Muscle layer of colon (tissue), 2 donors: ENCODE measurements around the gene MAGIX.
"Not testable (repeated sequence)": the region's sequence is repeated elsewhere in the genome, so short reads cannot be mapped to it uniquely, and the experiment has no call there.

Source experiments
- H3K27ac ChIP-seq: one replicate; pipeline ENCODE4 v1.7.0; 2013; ENCODE audit warnings: low read depth, mild to moderate bottlenecking, low read length, moderate library complexity
- H3K27me3 ChIP-seq, 2 donors: one replicate each; pipeline ENCODE4 v1.7.0; 2013; ENCODE audit warnings: low read length in 2 of 2, mild to moderate bottlenecking in 2 of 2; ENCODE audit not compliant: insufficient read depth in 2 of 2, control insufficient read depth in 1 of 2
- H3K36me3 ChIP-seq: one replicate; pipeline ENCODE4 v1.7.0; 2013; ENCODE audit warnings: mild to moderate bottlenecking, low read length; ENCODE audit not compliant: insufficient read depth
- H3K4me1 ChIP-seq: one replicate; pipeline ENCODE4 v1.7.0; 2013; ENCODE audit warnings: mild to moderate bottlenecking, low read length; ENCODE audit not compliant: insufficient read depth
- H3K4me3 ChIP-seq, 2 donors: one replicate each; pipeline ENCODE4 v1.7.0; 2013; ENCODE audit warnings: low read length in 2 of 2, low read depth in 1 of 2, mild to moderate bottlenecking in 1 of 2, moderate library complexity in 1 of 2
- H3K9ac ChIP-seq: one replicate; pipeline ENCODE4 v1.7.0; 2013; ENCODE audit warnings: low read length
- H3K9me3 ChIP-seq: one replicate; pipeline ENCODE4 v1.7.0; 2013; ENCODE audit warnings: mild to moderate bottlenecking, low read length
- donor health status: abdominal sarcoma.
- donor health status: Adenocarcinoma of cecum.

MAGIX gene

GRCh38 chrX:49162620-49163019, at the start of gene MAGIX:
Gene MAGIX, plus strand, starts transcription at chrX:49162758. Its CDS starts 132 bp downstream, at chrX:49162890.
- H3K27ac ChIP-seq: peak within 1 kb of the TSS; percentile 58
- peak within 1 kb of the TSS; percentile 27 to 38 for H3K4me3 ChIP-seq
- no peak within 1 kb of the TSS for H3K9ac ChIP-seq

DNA sequence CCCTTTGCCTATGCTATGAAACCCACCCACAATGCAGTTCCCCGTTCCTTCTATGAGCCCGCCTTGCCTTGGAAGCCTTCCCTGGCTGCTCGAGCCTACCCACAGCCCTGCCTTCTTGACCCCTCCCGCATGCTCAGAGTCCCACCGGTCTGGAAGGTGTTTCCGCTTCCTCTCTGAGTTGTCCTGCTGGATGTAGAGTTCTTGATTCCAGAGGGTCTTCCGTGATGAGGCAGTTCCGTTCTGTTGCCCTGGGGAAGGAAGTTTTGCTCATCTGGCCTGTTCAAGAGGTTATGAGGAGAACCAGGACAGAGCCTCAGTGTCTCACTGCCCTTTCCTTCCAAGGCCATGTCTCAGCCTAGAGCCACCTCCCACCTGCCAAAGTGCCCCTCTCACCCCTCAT, 46.5 kb upstream of the MAGIX start:
- Histone ChIP-seq H3K4me3 (no peak overlapping the region), H3K9me3 (no peaks in the 10 kb centered on the region), H3K4me1 (no peaks in the 10 kb centered on the region), H3K36me3 (peaks cover 38% of the 10 kb centered on the region), H3K27me3 (no peaks in the 10 kb centered on the region), H3K27ac (no peak overlapping the region), H3K9ac (no peak overlapping the region)

More at GRCh38 chrX:49162620-49163019, at the start of gene MAGIX:
- Histone ChIP-seq H3K9me3 (no peaks in the 10 kb centered on the region), H3K27me3 (no peaks in the 10 kb centered on the region), H3K36me3 (no peaks in the 10 kb centered on the region), H3K4me1 (peaks cover 14% of the 10 kb centered on the region)

GRCh38 chrX:49116716-49117115, 45.8 kb upstream of the MAGIX start:
- Histone ChIP-seq H3K27ac (no peak overlapping the region), H3K27me3 (no peaks in the 10 kb centered on the region), H3K4me1 (no peaks in the 10 kb centered on the region), H3K4me3 (no peak overlapping the region), H3K9ac (no peak overlapping the region), H3K36me3 (peaks cover 38% of the 10 kb centered on the region), H3K9me3 (no peaks in the 10 kb centered on the region)

DNA sequence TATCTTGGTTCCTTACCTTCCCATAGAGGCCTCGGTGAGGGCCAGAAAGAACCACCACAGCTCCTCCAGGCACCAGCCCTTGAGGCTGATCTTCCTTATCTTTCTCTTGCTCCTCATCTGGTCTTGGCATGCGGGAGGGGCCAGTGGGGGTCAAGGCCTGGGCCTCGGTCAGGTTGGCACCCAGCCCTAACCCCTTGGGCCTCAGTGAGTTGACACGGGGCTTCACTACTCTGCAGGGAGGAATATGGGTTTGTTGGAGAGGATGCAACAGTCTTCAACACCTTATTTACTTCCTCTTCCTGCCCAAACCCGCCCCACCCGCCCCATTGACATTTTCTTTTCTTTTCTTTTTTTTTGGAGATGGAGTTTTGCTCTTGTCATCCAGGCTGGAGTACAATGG, 45.0 kb upstream of the MAGIX start:
- no peaks in the 10 kb centered on the region for H3K27me3 ChIP-seq
- no peaks in the 10 kb centered on the region for H3K9me3 ChIP-seq
- H3K9ac ChIP-seq: no peak overlapping the region
- H3K4me3 ChIP-seq: no peak overlapping the region
- H3K27ac ChIP-seq: no peak overlapping the region
- no peaks in the 10 kb centered on the region for H3K4me1 ChIP-seq
- peaks cover 33% of the 10 kb centered on the region for H3K36me3 ChIP-seq

DNA sequence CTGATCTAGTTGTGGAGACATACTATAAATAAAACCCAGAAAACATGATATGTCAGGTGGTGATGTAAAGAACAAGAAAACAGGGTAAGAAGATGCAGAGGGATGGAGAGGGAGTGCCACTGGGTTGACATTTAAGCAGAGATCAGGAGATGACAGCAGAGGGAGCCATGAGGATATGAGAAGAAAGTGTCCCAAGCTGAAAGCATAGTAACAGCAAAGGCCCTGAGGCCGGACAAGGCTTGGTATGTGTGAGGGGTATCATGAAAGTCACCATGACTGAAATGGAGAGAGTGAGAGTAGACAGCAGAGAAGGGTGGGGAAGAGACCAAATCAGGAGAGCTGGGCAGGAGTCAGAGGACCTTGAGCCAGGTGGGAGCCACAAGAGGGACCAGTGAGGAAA, 42.5 kb upstream of the MAGIX start:
- no peak overlapping the region for H3K4me3 ChIP-seq
- H3K27ac ChIP-seq: no peak overlapping the region
- no peaks in the 10 kb centered on the region for H3K27me3 ChIP-seq
- no peaks in the 10 kb centered on the region for H3K9me3 ChIP-seq
- no peak overlapping the region for H3K9ac ChIP-seq
- H3K4me1 ChIP-seq: no peaks in the 10 kb centered on the region
- H3K36me3 ChIP-seq: peaks cover 32% of the 10 kb centered on the region

DNA sequence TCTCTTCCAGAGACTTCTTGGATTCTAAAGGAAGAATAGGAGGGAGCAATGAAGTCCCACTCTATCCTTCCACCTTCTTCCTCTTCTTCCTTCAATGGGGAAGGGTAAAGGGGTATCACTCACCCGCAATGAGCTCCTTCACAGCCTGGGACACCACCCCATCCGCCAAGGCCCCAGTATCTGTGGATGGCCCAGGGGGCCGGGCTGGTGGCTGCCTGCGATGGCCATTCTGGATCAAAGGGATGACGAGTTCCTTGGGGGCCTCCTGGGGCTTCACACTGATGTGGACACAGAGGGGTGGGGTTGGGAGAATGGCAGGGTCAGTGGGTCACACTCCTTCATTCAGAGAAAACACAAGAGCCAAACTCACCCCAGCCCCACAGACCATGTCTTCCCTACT, 40.1 kb upstream of the MAGIX start:
- no peaks in the 10 kb centered on the region for H3K9me3 ChIP-seq
- peak overlapping the region; percentile 61 to 91 for H3K4me3 ChIP-seq
- no peak overlapping the region for H3K9ac ChIP-seq
- H3K27me3 ChIP-seq: no peaks in the 10 kb centered on the region
- no peak overlapping the region for H3K27ac ChIP-seq
- H3K4me1 ChIP-seq: no peaks in the 10 kb centered on the region
- peaks cover 13% of the 10 kb centered on the region for H3K36me3 ChIP-seq

DNA sequence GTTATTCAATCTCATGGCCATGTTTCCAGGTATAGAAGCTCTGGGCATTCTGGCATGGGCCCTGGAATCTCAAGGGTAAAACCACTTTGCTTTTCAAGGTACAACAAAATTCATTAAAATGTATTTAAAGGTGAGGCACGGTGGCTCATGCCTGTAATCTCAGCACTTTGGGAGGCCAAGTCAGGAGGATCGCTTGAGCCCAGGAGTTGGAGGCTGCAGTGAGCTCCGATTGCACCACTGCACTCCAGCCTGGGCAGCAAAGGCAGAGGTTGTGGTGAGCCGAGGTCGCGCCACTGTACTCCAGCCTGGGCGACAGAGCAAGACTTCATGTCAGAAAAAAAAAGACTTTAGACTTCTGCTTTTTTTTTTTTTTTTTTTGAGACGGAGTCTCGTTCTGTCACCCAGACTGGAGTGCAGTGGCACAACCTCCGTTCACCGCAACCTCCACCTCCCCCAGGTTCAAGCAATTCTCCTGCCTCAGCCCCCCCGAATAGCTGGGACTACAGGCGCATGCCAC, 34.8 kb upstream of the MAGIX start:
- not testable (repeated sequence) for H3K4me3 ChIP-seq, H3K27ac ChIP-seq

DNA sequence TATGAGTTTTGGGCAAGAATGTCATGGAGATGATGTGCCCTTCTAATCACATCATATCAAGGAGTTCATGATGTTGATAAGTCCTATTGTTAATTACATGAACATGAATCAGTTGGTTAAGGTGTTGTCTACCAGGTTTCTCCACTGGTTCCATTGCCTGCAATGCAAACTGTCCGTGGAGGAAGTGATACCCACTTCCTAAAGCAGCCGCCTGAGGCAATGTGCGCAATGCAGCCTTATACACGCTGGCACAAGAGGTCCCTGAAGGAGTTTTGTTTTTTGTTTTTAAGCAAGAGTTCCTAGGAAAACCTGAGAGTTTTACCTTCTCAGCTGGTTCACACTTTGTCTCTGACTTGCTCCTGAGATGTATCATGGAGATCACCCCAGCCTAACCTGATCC, 33.1 kb upstream of the MAGIX start:
- H3K9ac ChIP-seq: no peak overlapping the region
- no peaks in the 10 kb centered on the region for H3K36me3 ChIP-seq
- H3K4me1 ChIP-seq: no peaks in the 10 kb centered on the region
- H3K27me3 ChIP-seq: no peaks in the 10 kb centered on the region
- H3K27ac ChIP-seq: no peak overlapping the region
- H3K9me3 ChIP-seq: no peaks in the 10 kb centered on the region
- no peak overlapping the region for H3K4me3 ChIP-seq

More for the DNA sequence above, 34.8 kb upstream of the MAGIX start:
- not testable (repeated sequence) for H3K36me3 ChIP-seq, H3K27me3 ChIP-seq, H3K9me3 ChIP-seq, H3K4me1 ChIP-seq, H3K9ac ChIP-seq

GRCh38 chrX:49132275-49132674, 30.3 kb upstream of the MAGIX start:
- H3K9ac ChIP-seq, H3K9me3 ChIP-seq, H3K27ac ChIP-seq, H3K27me3 ChIP-seq, H3K4me3 ChIP-seq, H3K4me1 ChIP-seq, H3K36me3 ChIP-seq: not testable (repeated sequence)

- H3K27me3 ChIP-seq: no peaks in the 10 kb centered on the region
- H3K36me3 ChIP-seq: no peaks in the 10 kb centered on the region
- no peak overlapping the region for H3K4me3 ChIP-seq
Measured at GRCh38 chrX:49133759-49134158, 28.8 kb upstream of the MAGIX start.

DNA sequence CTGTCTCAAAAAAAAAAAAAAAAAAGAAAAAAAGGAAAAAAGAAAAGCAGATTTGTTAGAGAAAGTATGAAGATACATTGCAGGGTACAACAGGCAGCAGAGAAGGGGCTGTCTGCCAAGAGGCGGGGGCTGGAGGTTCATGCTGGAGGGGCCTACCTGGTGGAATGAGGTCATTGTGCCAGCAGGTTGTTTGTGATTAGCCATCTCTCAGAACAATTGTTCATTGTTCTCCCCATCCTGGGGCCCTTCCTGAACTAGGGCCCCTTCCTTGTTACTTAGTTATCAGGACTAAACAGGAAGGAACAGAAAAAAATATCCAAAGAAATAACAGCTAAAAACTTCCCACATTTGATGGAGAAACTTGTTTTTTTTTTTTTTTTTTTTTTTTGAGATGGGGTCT, 25.1 kb upstream of the MAGIX start:
- no peak overlapping the region for H3K9ac ChIP-seq
- H3K36me3 ChIP-seq: no peaks in the 10 kb centered on the region
- no peaks in the 10 kb centered on the region for H3K4me1 ChIP-seq
- no peak overlapping the region for H3K27ac ChIP-seq
- no peak overlapping the region for H3K4me3 ChIP-seq
- H3K27me3 ChIP-seq: no peaks in the 10 kb centered on the region
- peaks cover 10% of the 10 kb centered on the region for H3K9me3 ChIP-seq

More at GRCh38 chrX:49133759-49134158, 28.8 kb upstream of the MAGIX start:
- H3K9ac ChIP-seq: no peak overlapping the region
- H3K4me1 ChIP-seq: no peaks in the 10 kb centered on the region
- no peak overlapping the region for H3K27ac ChIP-seq
- no peaks in the 10 kb centered on the region for H3K9me3 ChIP-seq

DNA sequence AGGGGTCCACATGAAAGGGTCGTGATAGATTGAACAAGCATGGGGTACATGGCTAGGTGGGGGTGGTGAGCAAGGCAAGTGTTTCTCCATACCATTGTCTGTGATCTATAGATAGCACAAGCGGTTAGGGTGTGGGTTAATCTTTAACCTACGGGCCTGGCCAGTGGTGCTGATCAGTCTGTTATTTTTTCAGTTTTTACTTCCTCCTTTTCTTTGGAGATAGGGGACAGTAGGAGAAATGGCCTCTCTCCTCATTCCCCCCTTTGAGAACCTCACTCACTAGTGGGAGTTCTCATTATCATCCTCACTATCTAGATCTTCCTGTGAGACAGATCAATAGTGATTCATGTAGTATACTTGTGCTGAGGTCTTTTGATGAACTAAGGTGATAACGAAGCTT, 22.8 kb upstream of the MAGIX start:
- Histone ChIP-seq H3K27me3 (no peaks in the 10 kb centered on the region), H3K36me3 (no peaks in the 10 kb centered on the region), H3K4me3 (no peak overlapping the region), H3K9ac (no peak overlapping the region), H3K27ac (no peak overlapping the region), H3K9me3 (peaks cover 10% of the 10 kb centered on the region), H3K4me1 (no peaks in the 10 kb centered on the region)
